Measurements from ENCODE around the gene ZNF385B.

DNA sequence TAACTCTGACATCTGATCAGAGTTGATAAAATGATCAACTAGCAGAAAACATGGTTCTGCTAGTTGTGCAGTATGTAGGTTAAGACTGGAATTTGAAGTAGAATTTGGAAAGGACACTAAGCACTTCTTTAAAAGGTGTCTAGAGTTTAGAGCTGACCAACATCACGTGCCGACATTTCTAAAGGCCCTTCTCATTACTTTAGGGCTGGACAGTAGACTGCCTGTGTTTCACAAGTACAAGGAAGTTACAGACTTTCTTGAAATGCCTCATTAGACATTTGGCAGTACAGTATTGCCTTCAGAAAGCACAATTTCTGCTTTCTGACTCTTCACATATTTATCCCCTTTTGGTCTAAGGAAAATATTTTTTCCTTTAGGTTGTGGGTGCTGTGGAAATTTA lies 255.3 kb downstream of the ZNF385B start:
- TF ChIP-seq, protein P1, sequence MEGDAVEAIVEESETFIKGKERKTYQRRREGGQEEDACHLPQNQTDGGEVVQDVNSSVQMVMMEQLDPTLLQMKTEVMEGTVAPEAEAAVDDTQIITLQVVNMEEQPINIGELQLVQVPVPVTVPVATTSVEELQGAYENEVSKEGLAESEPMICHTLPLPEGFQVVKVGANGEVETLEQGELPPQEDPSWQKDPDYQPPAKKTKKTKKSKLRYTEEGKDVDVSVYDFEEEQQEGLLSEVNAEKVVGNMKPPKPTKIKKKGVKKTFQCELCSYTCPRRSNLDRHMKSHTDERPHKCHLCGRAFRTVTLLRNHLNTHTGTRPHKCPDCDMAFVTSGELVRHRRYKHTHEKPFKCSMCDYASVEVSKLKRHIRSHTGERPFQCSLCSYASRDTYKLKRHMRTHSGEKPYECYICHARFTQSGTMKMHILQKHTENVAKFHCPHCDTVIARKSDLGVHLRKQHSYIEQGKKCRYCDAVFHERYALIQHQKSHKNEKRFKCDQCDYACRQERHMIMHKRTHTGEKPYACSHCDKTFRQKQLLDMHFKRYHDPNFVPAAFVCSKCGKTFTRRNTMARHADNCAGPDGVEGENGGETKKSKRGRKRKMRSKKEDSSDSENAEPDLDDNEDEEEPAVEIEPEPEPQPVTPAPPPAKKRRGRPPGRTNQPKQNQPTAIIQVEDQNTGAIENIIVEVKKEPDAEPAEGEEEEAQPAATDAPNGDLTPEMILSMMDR (optimal IDR thresholded peaks at IDR 0.05 in 1 of 3, IDR thresholded peaks at IDR 0.05 in 1 of 3, conservative IDR thresholded peaks at IDR 0.05 in 1 of 3; ENCODE audit: extremely low read depth in 1 of 3, insufficient read depth in 2 of 3, low read length in 3 of 3) = no peak
- no peak for TF ChIP-seq EZH2 (IDR thresholded peaks at IDR 0.05; ENCODE audit: low read length)
